SK-MEL-5 (cell line): ENCODE results near the gene NKAIN2. TPM values are rescaled to one million over a fixed set of nuclear protein-coding genes. Genes with fewer than 3 reads are reported as not detected.

Experiments used
- DNase-seq: peaks from one replicate; pipeline ENCODE4 v3.0.0-alpha.2; 2016; ENCODE audit warnings: low read depth, low spot score
- in situ Hi-C: cut with HindIII; loops from 2 replicates; pipeline ENCODE4 v1.10.0; 2016; ENCODE audit warnings: low sequenced_read_pairs, high pct_unique_total_duplicates, low pct_unique_long_range_greater_than_20kb
- total RNA-seq: library from RNA; depleted of rRNA; stranded (reverse); fragments of >200 nt; shearing (Covaris generic); gene quantifications from 2 replicates; pipeline ENCODE4 v1.2.3, GENCODE V29; 2014; rRNA removed

NKAIN2 gene
- total RNA-seq, 1 experiment from 2014 or later = not detected

GRCh38 chr6:124857746-124858145, 1054.1 kb downstream of the NKAIN2 start:
- in situ Hi-C loops = no loop called here
- DNase-seq = no peak

GRCh38 chr6:124858564-124858963, 1054.9 kb downstream of the NKAIN2 start:
- in situ Hi-C loops = no loop called here
- no peak for DNase-seq

- DNase-seq = no peak
- in situ Hi-C loops = no loop called here
Measured at GRCh38 chr6:124859366-124859765, 1055.7 kb downstream of the NKAIN2 start.

GRCh38 chr6:124866040-124866439, 1062.4 kb downstream of the NKAIN2 start:
- DNase-seq = no peak
- in situ Hi-C loops = no loop called here

- DNase-seq = no peak
- in situ Hi-C loops = no loop called here
Measured at GRCh38 chr6:124867121-124867520, 1063.5 kb downstream of the NKAIN2 start.

- DNase-seq = no peak
- in situ Hi-C loops = no loop called here
Measured at GRCh38 chr6:124868481-124868880, 1064.8 kb downstream of the NKAIN2 start.

GRCh38 chr6:124869416-124869815, 1065.8 kb downstream of the NKAIN2 start:
- DNase-seq = no peak
- in situ Hi-C loops = no loop called here

- in situ Hi-C loops = no loop called here
- peak; percentile 41 for DNase-seq
Measured at GRCh38 chr6:124870611-124871459, 1067.2 kb downstream of the NKAIN2 start.

- in situ Hi-C loops = no loop called here
- DNase-seq = no peak
Measured at GRCh38 chr6:124872361-124873065, 1068.8 kb downstream of the NKAIN2 start.

GRCh38 chr6:124873066-124873410, 1069.4 kb downstream of the NKAIN2 start:
- in situ Hi-C loops = no loop called here
- DNase-seq = no peak

Other genes with a start within 250 kb of the NKAIN2 start
- not detected in 2 replicates for gene TRDN, start 166.9 kb upstream of the NKAIN2 start, total RNA-seq